HepG2 (cell line): ENCODE data around the gene SPAG9. TPM values are rescaled to one million over a fixed set of nuclear protein-coding genes. Genes with fewer than 3 reads are reported as not detected.

Source experiments
- ARID3A ChIP-seq: IDR thresholded peaks from 2 replicates; pipeline ENCODE4 v1.6.1; 2012; ENCODE audit warnings: low read depth, low read length, improper control_type of control experiment
- ATF7 ChIP-seq, 2 experiments: fragments of 450-650 bp in 1 of 2; sonication (generic) in 1 of 2; formaldehyde crosslinking in 1 of 2; IDR thresholded peaks; 2 replicates each; pipeline versions ENCODE4 v1.4.0 to v1.6.1; 2016 to 2020; ENCODE audit warnings: antibody characterized with exemption in 1 of 2, mild to moderate bottlenecking in 1 of 2, missing genetic modification reagents in 1 of 2
- E2F2 ChIP-seq: sonication (generic); formaldehyde crosslinking; IDR thresholded peaks from 2 replicates; pipeline ENCODE4 v1.4.0; 2020; ENCODE audit warnings: missing genetic modification reagents, borderline replicate concordance
- FIP1L1 ChIP-seq: fragments of 200-400 bp; formaldehyde crosslinking; IDR thresholded peaks from 2 replicates; pipeline ENCODE4 v1.6.1; 2018; ENCODE audit warnings: low read depth, mild to moderate bottlenecking, low read length, moderate library complexity, borderline replicate concordance; ENCODE audit not compliant: insufficient read depth
- IRF1 ChIP-seq: sonication (generic); formaldehyde crosslinking; IDR thresholded peaks from 2 replicates; pipeline ENCODE4 v1.4.0; 2020; ENCODE audit warnings: low read depth, mild to moderate bottlenecking, missing genetic modification reagents
- IRF2 ChIP-seq: IDR thresholded peaks from 2 replicates; pipeline ENCODE4 v1.6.1; 2018; ENCODE audit warnings: missing genetic modification reagents, missing compliant biosample characterization
- JUN ChIP-seq: sonication (generic); formaldehyde crosslinking; IDR thresholded peaks from 2 replicates; pipeline ENCODE4 v1.4.0; 2020; ENCODE audit warnings: mild to moderate bottlenecking, missing genetic modification reagents
- KLF9 ChIP-seq: IDR thresholded peaks from 2 replicates; pipeline ENCODE4 v1.6.1; 2016; ENCODE audit warnings: low read depth
- MLX ChIP-seq: IDR thresholded peaks from 2 replicates; pipeline ENCODE4 v1.6.1; 2016
- MLXIP ChIP-seq: sonication (generic); formaldehyde crosslinking; IDR thresholded peaks from 2 replicates; pipeline ENCODE4 v1.9.0; 2021; ENCODE audit warnings: missing genetic modification reagents, borderline replicate concordance
- MTA3 ChIP-seq: sonication (generic); formaldehyde crosslinking; IDR thresholded peaks from 2 replicates; pipeline ENCODE4 v1.4.0; 2020; ENCODE audit warnings: missing genetic modification reagents
- MYNN ChIP-seq: sonication (generic); formaldehyde crosslinking; IDR thresholded peaks from 2 replicates; pipeline ENCODE4 v1.4.0; 2020; ENCODE audit warnings: mild to moderate bottlenecking, low read depth, missing genetic modification reagents
- RORA ChIP-seq: sonication (generic); formaldehyde crosslinking; IDR thresholded peaks from 2 replicates; pipeline ENCODE4 v1.5.0; 2020; ENCODE audit warnings: mild to moderate bottlenecking, missing genetic modification reagents, moderate library complexity
- ZEB1 ChIP-seq: IDR thresholded peaks from 2 replicates; pipeline ENCODE4 v1.6.1; 2012; ENCODE audit warnings: mild to moderate bottlenecking, low read depth, inconsistent platforms; ENCODE audit not compliant: insufficient replicate concordance
- ZNF414 ChIP-seq: sonication (generic); formaldehyde crosslinking; IDR thresholded peaks from 2 replicates; pipeline ENCODE4 v1.5.0; 2020; ENCODE audit warnings: missing genetic modification reagents
- ZNF740 ChIP-seq: sonication (generic); formaldehyde crosslinking; IDR thresholded peaks from 2 replicates; pipeline ENCODE4 v1.4.0; 2020; ENCODE audit warnings: missing genetic modification reagents
- polyA plus RNA-seq, 8 experiments: library from polyadenylated mRNA; depleted of rRNA in 3 of 8; stranded (reverse) in 7 of 8; unstranded in 1 of 8; fragments of >200 nt; fragmentation: Illumina TruSeq in 4 of 8; extraction: Trizol in 4 of 8; gene quantifications; 2 replicates each; pipeline versions ENCODE4 v1.2.1 to v1.2.3, GENCODE V29; 2011 to 2016; ENCODE audit warnings: low read depth in 4 of 8, missing spikeins in 1 of 8, mixed read lengths in 1 of 8; ENCODE audit not compliant: insufficient read depth in 1 of 8
- total RNA-seq, 5 experiments: library from RNA; depleted of rRNA; stranded (reverse); fragments of >200 nt; fragmentation: Illumina TruSeq; extraction: Trizol; gene quantifications; 2 replicates each; pipeline ENCODE4 v1.2.3, GENCODE V29; 2016; ENCODE audit warnings: low read depth in 1 of 5

Gene SPAG9
- total and polyA plus RNA-seq, 2 of the 13 experiments (the other 11 are each of a cell fraction or from before 2014, with no cell fraction given), result 43.2 to 78.6 TPM

- peak; percentile 92 for TF ChIP-seq MLXIP (CRISPR knock-in tag)
- TF ChIP-seq MYNN (CRISPR knock-in tag), result peak; percentile 97
- TF ChIP-seq ZNF740, result peak; percentile 92
- peak; percentile 66; the same call in 1 of the 2 replicates for TF ChIP-seq ARID3A
- TF ChIP-seq MLX (CRISPR knock-in tag), result peak; percentile 94
- 0 out of 2 replicates have a peak, but pooled peaks have one; percentile 76 for TF ChIP-seq MTA3 (CRISPR knock-in tag)
- peak; percentile 95 for TF ChIP-seq E2F2 (CRISPR knock-in tag)
- no peak for TF ChIP-seq ATF7 (IDR thresholded peaks at IDR 0.05)
- peak; percentile 97 for TF ChIP-seq ATF7 (CRISPR knock-in tag; IDR thresholded peaks at IDR 0.05)
- peak; percentile 92 for TF ChIP-seq ZEB1
- peak; percentile 99 for TF ChIP-seq IRF2 (CRISPR knock-in tag)
- TF ChIP-seq JUN (CRISPR knock-in tag), result peak; percentile 90
- TF ChIP-seq ZNF414 (CRISPR knock-in tag), result peak; percentile 96
- TF ChIP-seq IRF1 (CRISPR knock-in tag), result peak; percentile 93; the same call in 1 of the 2 replicates
- TF ChIP-seq RORA, result 0 out of 2 replicates have a peak, but pooled peaks have one; percentile 88
- peak; percentile 94; the same call in 1 of the 2 replicates for TF ChIP-seq FIP1L1
- 0 out of 2 replicates have a peak, but pooled peaks have one; percentile 97 for TF ChIP-seq KLF9
Observed at GRCh38 chr17:51153210-51154072, 32.8 kb upstream of the SPAG9 start, which contains the start of gene NME1 (continued).
